ENCODE data around the gene DAB1.

The DAB1 gene

GRCh38 chr1:57033222-57034001, 390.4 kb downstream of the DAB1 start:
- no peaks in the 10 kb centered on the region for H3K27me3 Mint-ChIP-seq
- H3K27ac Mint-ChIP-seq: no peak overlapping the region
- no peaks in the 10 kb centered on the region for H3K36me3 Mint-ChIP-seq
- no peak overlapping the region for H3K4me3 Mint-ChIP-seq
- no peaks in the 10 kb centered on the region for H3K4me1 Mint-ChIP-seq (ENCODE audit: low read depth)
- H3K9me3 Mint-ChIP-seq (ENCODE audit: low read depth): no peaks in the 10 kb centered on the region

DNA sequence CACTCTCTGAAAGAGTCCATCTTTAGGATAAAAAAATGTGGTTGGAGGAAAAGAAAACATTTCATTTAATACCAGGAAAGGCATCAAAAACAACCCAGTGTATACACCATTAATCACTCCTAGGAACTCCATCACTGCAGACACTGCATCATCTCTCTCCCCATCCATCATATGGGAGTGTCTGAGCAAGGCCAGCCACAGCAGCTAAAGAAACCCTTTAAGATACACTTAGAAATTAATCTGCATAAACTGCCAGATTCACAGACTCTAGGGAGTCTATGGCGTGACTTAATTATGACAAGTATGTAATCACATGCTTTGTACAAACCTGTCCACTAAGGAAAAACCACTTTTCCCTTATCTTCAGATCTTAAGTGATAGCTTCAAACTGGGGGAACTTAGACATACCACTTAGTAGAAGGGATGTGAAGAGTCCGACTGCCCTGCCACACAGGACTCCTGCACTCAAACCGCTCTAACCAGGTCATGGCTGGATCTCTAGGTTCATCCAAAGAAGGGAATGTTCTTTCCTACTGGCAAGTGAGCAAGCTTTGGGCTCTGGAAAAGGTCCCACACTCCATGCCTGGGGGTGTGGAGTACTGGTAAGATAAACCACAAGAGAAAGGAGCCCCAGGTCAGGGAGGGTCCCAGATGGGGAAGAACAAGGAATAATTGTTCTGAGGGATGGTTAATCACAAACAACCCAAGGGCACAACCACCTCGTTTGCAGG, 397.1 kb downstream of the DAB1 start:
- Mint-ChIP-seq H3K27ac (no peak overlapping the region), H3K4me3 (no peak overlapping the region), H3K36me3 (no peaks in the 10 kb centered on the region), H3K27me3 (peaks cover 6% of the 10 kb centered on the region), H3K4me1 (ENCODE audit: low read depth) (no peaks in the 10 kb centered on the region), H3K9me3 (ENCODE audit: low read depth) (no peaks in the 10 kb centered on the region)

- Mint-ChIP-seq H3K27me3 (peaks cover 6% of the 10 kb centered on the region), H3K27ac (no peak overlapping the region), H3K36me3 (no peaks in the 10 kb centered on the region), H3K4me3 (no peak overlapping the region), H3K9me3 (ENCODE audit: low read depth) (peaks cover 3% of the 10 kb centered on the region), H3K4me1 (ENCODE audit: low read depth) (no peaks in the 10 kb centered on the region)
Observed at GRCh38 chr1:57024855-57025254, 399.0 kb downstream of the DAB1 start.

DNA sequence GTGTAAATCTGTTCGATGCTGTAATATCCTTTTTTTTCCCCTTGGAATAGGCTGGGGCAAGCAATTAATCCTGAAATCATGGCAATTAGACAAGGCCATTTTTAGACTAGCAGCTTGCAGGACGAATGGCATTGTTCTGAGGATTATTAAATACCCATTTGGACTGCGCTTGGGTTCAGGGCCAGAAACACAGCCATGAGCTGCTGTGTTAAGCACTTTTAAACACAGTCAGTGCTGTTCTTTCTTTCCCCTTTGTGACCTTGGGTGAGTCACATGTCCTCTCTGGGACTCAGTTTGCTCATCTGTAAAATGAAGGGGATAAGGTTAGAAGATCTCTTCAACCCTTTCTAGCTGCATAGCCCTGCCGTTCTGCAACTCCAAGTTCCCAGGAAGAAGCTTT, 399.4 kb downstream of the DAB1 start:
- Mint-ChIP-seq H3K4me1 (ENCODE audit: low read depth) (no peaks in the 10 kb centered on the region), H3K4me3 (no peak overlapping the region), H3K9me3 (ENCODE audit: low read depth) (peaks cover 3% of the 10 kb centered on the region), H3K27ac (no peak overlapping the region), H3K36me3 (no peaks in the 10 kb centered on the region), H3K27me3 (peaks cover 6% of the 10 kb centered on the region)

- Mint-ChIP-seq H3K4me3 (no peak overlapping the region), H3K36me3 (no peaks in the 10 kb centered on the region), H3K27me3 (peaks cover 2% of the 10 kb centered on the region), H3K4me1 (ENCODE audit: low read depth) (no peaks in the 10 kb centered on the region), H3K9me3 (ENCODE audit: low read depth) (peaks cover 3% of the 10 kb centered on the region), H3K27ac (no peak overlapping the region)
Observed at GRCh38 chr1:57020216-57020615, 403.6 kb downstream of the DAB1 start.

- peaks cover 3% of the 10 kb centered on the region for H3K9me3 Mint-ChIP-seq (ENCODE audit: low read depth)
- no peaks in the 10 kb centered on the region for H3K4me1 Mint-ChIP-seq (ENCODE audit: low read depth)
- peaks cover 2% of the 10 kb centered on the region for H3K27me3 Mint-ChIP-seq
- H3K27ac Mint-ChIP-seq: no peak overlapping the region
- H3K4me3 Mint-ChIP-seq: no peak overlapping the region
- H3K36me3 Mint-ChIP-seq: no peaks in the 10 kb centered on the region
Observed at GRCh38 chr1:57019236-57019839, 404.5 kb downstream of the DAB1 start.

GRCh38 chr1:57018119-57018518, 405.7 kb downstream of the DAB1 start:
- no peaks in the 10 kb centered on the region for H3K4me1 Mint-ChIP-seq (ENCODE audit: low read depth)
- peaks cover 3% of the 10 kb centered on the region for H3K9me3 Mint-ChIP-seq (ENCODE audit: low read depth)
- no peaks in the 10 kb centered on the region for H3K27me3 Mint-ChIP-seq
- H3K27ac Mint-ChIP-seq: no peak overlapping the region
- no peak overlapping the region for H3K4me3 Mint-ChIP-seq
- H3K36me3 Mint-ChIP-seq: no peaks in the 10 kb centered on the region

GRCh38 chr1:57017717-57018116, 406.1 kb downstream of the DAB1 start:
- Mint-ChIP-seq H3K36me3 (no peaks in the 10 kb centered on the region), H3K4me3 (no peak overlapping the region), H3K27ac (no peak overlapping the region), H3K27me3 (no peaks in the 10 kb centered on the region), H3K4me1 (ENCODE audit: low read depth) (no peaks in the 10 kb centered on the region), H3K9me3 (ENCODE audit: low read depth) (peaks cover 3% of the 10 kb centered on the region)

GRCh38 chr1:57017200-57017599, 406.7 kb downstream of the DAB1 start:
- Mint-ChIP-seq H3K4me3 (no peak overlapping the region), H3K36me3 (no peaks in the 10 kb centered on the region), H3K4me1 (ENCODE audit: low read depth) (no peaks in the 10 kb centered on the region), H3K27me3 (no peaks in the 10 kb centered on the region), H3K27ac (no peak overlapping the region), H3K9me3 (ENCODE audit: low read depth) (peaks cover 3% of the 10 kb centered on the region)

- Mint-ChIP-seq H3K27ac (no peak overlapping the region), H3K27me3 (peaks cover 1% of the 10 kb centered on the region), H3K9me3 (ENCODE audit: low read depth) (no peaks in the 10 kb centered on the region), H3K36me3 (no peaks in the 10 kb centered on the region), H3K4me3 (no peak overlapping the region), H3K4me1 (ENCODE audit: low read depth) (no peaks in the 10 kb centered on the region)
Observed at GRCh38 chr1:57015071-57015470, 408.8 kb downstream of the DAB1 start.

DNA sequence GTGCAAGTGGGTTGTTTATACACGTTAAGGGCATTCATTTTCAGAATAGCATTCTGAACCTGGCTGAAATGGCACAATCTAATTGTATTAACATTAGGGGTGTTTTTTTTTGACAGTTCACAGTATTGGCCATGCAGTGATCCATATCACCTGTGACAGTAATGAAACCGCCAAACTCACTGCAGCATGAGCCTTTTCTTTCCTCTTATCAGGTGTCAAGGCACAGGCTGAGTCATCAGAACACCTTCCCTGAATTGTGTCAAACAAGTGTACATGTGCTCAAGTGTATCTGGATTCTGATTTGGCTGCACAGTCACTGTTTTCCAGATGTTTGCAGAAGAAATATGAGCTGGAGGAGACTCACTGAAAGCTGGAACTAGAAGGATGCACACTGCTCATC, 410.3 kb downstream of the DAB1 start:
- Mint-ChIP-seq H3K9me3 (ENCODE audit: low read depth) (no peaks in the 10 kb centered on the region), H3K27ac (no peak overlapping the region), H3K36me3 (no peaks in the 10 kb centered on the region), H3K4me3 (no peak overlapping the region), H3K4me1 (ENCODE audit: low read depth) (no peaks in the 10 kb centered on the region), H3K27me3 (peaks cover 1% of the 10 kb centered on the region)

- Mint-ChIP-seq H3K4me3 (no peak overlapping the region), H3K4me1 (ENCODE audit: low read depth) (no peaks in the 10 kb centered on the region), H3K27ac (no peak overlapping the region), H3K9me3 (ENCODE audit: low read depth) (no peaks in the 10 kb centered on the region), H3K27me3 (peaks cover 1% of the 10 kb centered on the region), H3K36me3 (no peaks in the 10 kb centered on the region)
Observed at GRCh38 chr1:57012315-57012714, 411.5 kb downstream of the DAB1 start.

GRCh38 chr1:57010511-57010910, 413.3 kb downstream of the DAB1 start:
- H3K27ac Mint-ChIP-seq: no peak overlapping the region
- H3K27me3 Mint-ChIP-seq: peaks cover 1% of the 10 kb centered on the region
- H3K4me3 Mint-ChIP-seq: no peak overlapping the region
- no peaks in the 10 kb centered on the region for H3K36me3 Mint-ChIP-seq
- no peaks in the 10 kb centered on the region for H3K4me1 Mint-ChIP-seq (ENCODE audit: low read depth)
- H3K9me3 Mint-ChIP-seq (ENCODE audit: low read depth): no peaks in the 10 kb centered on the region

GRCh38 chr1:57007948-57008347, 415.9 kb downstream of the DAB1 start:
- Mint-ChIP-seq H3K4me3 (no peak overlapping the region), H3K9me3 (ENCODE audit: low read depth) (no peaks in the 10 kb centered on the region)

GRCh38 chr1:57007472-57007871, 416.4 kb downstream of the DAB1 start:
- H3K9me3 Mint-ChIP-seq (ENCODE audit: low read depth): no peaks in the 10 kb centered on the region
- no peaks in the 10 kb centered on the region for H3K4me1 Mint-ChIP-seq (ENCODE audit: low read depth)
- no peaks in the 10 kb centered on the region for H3K36me3 Mint-ChIP-seq
- H3K27ac Mint-ChIP-seq: no peak overlapping the region
- H3K4me3 Mint-ChIP-seq: no peak overlapping the region
- H3K27me3 Mint-ChIP-seq: peaks cover 1% of the 10 kb centered on the region

More at GRCh38 chr1:57007948-57008347, 415.9 kb downstream of the DAB1 start:
- Mint-ChIP-seq H3K36me3 (no peaks in the 10 kb centered on the region), H3K27ac (no peak overlapping the region), H3K4me1 (ENCODE audit: low read depth) (no peaks in the 10 kb centered on the region), H3K27me3 (peaks cover 1% of the 10 kb centered on the region)

Measured in activated naive CD8-positive, alpha-beta T cell (primary cell).